HEK293 (cell line): ENCODE measurements around the gene AATK.

Experiments used
- CTCF ChIA-PET: fragments of 350-600 bp; formaldehyde crosslinking; extraction: SDS; loops from one replicate; lab custom pipeline; 2021; ENCODE audit warnings: antibody characterized with exemption; lab: Yijun Ruan, JAX
- POLR2A ChIA-PET: fragments of 300-600 bp; formaldehyde crosslinking; extraction: SDS; loops from one replicate; lab custom pipeline; 2020; ENCODE audit warnings: antibody characterized with exemption, inconsistent platforms; lab: Yijun Ruan, JAX
- H3K27ac ChIP-seq: fragments of 200-500 bp; sonication (Bioruptor generic); 2 replicates; pipeline ENCODE4 v1.5.1; 2014; ENCODE audit warnings: low read depth, low read length, control low read depth, inconsistent platforms; ENCODE audit errors: extremely low read depth
- H3K36me3 ChIP-seq, 2 experiments: fragments of 200-500 bp in 1 of 2; sonication (Bioruptor generic) in 1 of 2; 1 replicate in 1 of 2; 2 replicates in 1 of 2; pipeline ENCODE4 v1.5.1; 2014 to 2017; ENCODE audit warnings: inconsistent platforms in 2 of 2, low read length in 2 of 2; ENCODE audit not compliant: control insufficient read depth in 2 of 2, insufficient read depth in 1 of 2
- H3K4me1 ChIP-seq: fragments of 200-500 bp; sonication (Bioruptor generic); 2 replicates; pipeline ENCODE4 v1.5.1; 2014; ENCODE audit warnings: mild to moderate bottlenecking, low read length, inconsistent platforms; ENCODE audit not compliant: control insufficient read depth, insufficient read depth
- H3K4me3 ChIP-seq: 2 replicates; pipeline ENCODE4 v1.5.1; 2011; ENCODE audit warnings: low read depth, mild to moderate bottlenecking, control low read depth, low read length, moderate library complexity
- H3K9me3 ChIP-seq: fragments of 200-500 bp; sonication (Bioruptor generic); 2 replicates; pipeline ENCODE4 v1.5.1; 2014; ENCODE audit warnings: low read depth, low read length, inconsistent platforms; ENCODE audit not compliant: control insufficient read depth, insufficient read depth
- EGR2 ChIP-seq: fragments of 450-650 bp; formaldehyde crosslinking; IDR thresholded peaks from 2 replicates; pipeline ENCODE4 v1.5.1; 2016; ENCODE audit warnings: low read depth, missing biosample characterization, missing genetic modification characterization
- HOXD13 ChIP-seq: sonication (generic); formaldehyde crosslinking; IDR thresholded peaks from 2 replicates; pipeline ENCODE4 v1.8.0; 2022; ENCODE audit warnings: missing genetic modification reagents, borderline replicate concordance
- KLF9 ChIP-seq: fragments of 450-650 bp; formaldehyde crosslinking; IDR thresholded peaks from 2 replicates; pipeline ENCODE4 v1.5.1; 2016; ENCODE audit warnings: missing biosample characterization, missing genetic modification characterization, low read depth
- RBAK ChIP-seq: fragments of 450-650 bp; formaldehyde crosslinking; IDR thresholded peaks from 2 replicates; pipeline ENCODE4 v1.5.1; 2016; ENCODE audit warnings: missing biosample characterization, missing genetic modification characterization
- ZIC2 ChIP-seq: fragments of 450-650 bp; formaldehyde crosslinking; IDR thresholded peaks from 2 replicates; pipeline ENCODE4 v1.5.1; 2016; ENCODE audit warnings: missing biosample characterization, missing genetic modification characterization
- ZNF2 ChIP-seq: fragments of 450-650 bp; formaldehyde crosslinking; IDR thresholded peaks from 2 replicates; pipeline ENCODE4 v1.5.1; 2016; ENCODE audit warnings: missing biosample characterization, missing genetic modification characterization
- ZNF223 ChIP-seq: fragments of 450-650 bp; formaldehyde crosslinking; IDR thresholded peaks from 2 replicates; pipeline ENCODE4 v1.5.1; 2016; ENCODE audit warnings: missing biosample characterization, missing genetic modification characterization
- ZNF335 ChIP-seq: fragments of 450-650 bp; formaldehyde crosslinking; conservative IDR thresholded peaks from 2 replicates; pipeline ENCODE4 v1.5.1; 2016; ENCODE audit warnings: missing biosample characterization, missing genetic modification characterization
- ZNF426 ChIP-seq: fragments of 450-650 bp; formaldehyde crosslinking; IDR thresholded peaks from 2 replicates; pipeline ENCODE4 v1.5.1; 2017; ENCODE audit warnings: missing biosample characterization, missing genetic modification characterization, mild to moderate bottlenecking, inconsistent platforms, moderate library complexity
- ZNF549 ChIP-seq: fragments of 450-650 bp; IDR thresholded peaks from 2 replicates; pipeline ENCODE4 v1.5.1; 2018; ENCODE audit warnings: missing biosample characterization, missing genetic modification characterization, mild to moderate bottlenecking, inconsistent platforms, moderate library complexity
- ZNF571 ChIP-seq: fragments of 450-650 bp; formaldehyde crosslinking; IDR thresholded peaks from 2 replicates; pipeline ENCODE4 v1.5.0; 2017; ENCODE audit warnings: missing biosample characterization, missing genetic modification characterization
- ZNF596 ChIP-seq: fragments of 450-650 bp; IDR thresholded peaks from 2 replicates; pipeline ENCODE4 v1.5.0; 2018; ENCODE audit warnings: missing biosample characterization, mild to moderate bottlenecking, missing genetic modification characterization, moderate library complexity
- ZNF664 ChIP-seq: fragments of 450-650 bp; formaldehyde crosslinking; IDR thresholded peaks from 2 replicates; pipeline ENCODE4 v1.5.1; 2016; ENCODE audit warnings: missing biosample characterization, missing genetic modification characterization
- ZSCAN30 ChIP-seq: fragments of 450-650 bp; IDR thresholded peaks from 2 replicates; pipeline ENCODE4 v1.5.1; 2018; ENCODE audit warnings: missing biosample characterization, mild to moderate bottlenecking, missing genetic modification characterization, moderate library complexity
- TF ChIP-seq, protein P1 (sequence below): IDR thresholded peaks from 2 replicates; pipeline ENCODE4 v1.6.1; 2011; ENCODE audit warnings: mild to moderate bottlenecking, low read depth, low read length, borderline replicate concordance
- TF ChIP-seq, protein P2 (sequence below): fragments of 450-650 bp; formaldehyde crosslinking; conservative IDR thresholded peaks from 2 replicates; pipeline ENCODE4 v1.5.1; 2016; ENCODE audit warnings: low read depth, missing biosample characterization, missing genetic modification characterization

The AATK gene

DNA sequence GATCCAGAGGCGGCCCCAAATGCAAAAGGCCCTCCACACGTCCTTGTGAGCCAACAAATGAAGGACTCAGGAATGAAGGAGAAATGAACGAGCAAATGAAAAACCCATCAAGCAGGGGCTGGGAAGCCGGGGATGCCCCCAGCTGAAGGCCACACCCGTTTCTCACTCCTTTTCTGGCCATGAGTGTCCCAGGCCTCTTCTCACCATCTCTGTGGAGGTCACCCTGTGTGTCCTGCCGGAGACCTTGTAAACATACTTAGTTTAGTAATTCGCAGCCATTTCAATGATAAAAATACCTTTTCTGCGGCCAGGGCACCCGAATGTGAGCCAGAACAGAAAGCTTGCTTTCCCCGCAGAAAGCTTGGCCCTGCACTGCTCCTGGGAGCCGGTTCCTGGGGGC, 21.1 kb upstream of the AATK start:
- Histone ChIP-seq H3K36me3 (peaks cover 0 to 36% of the 10 kb centered on the region in 2 experiments; a peak in 1 of 3 replicates), H3K4me1 (no peaks in the 10 kb centered on the region), H3K9me3 (no peaks in the 10 kb centered on the region), H3K4me3 (no peak overlapping the region), H3K27ac (no peak overlapping the region)
- TF ChIP-seq ZNF223 (no peak), ZNF664 (tag by site-specific recombination) (no peak), ZSCAN30 (tag by site-specific recombination) (no peak), KLF9 (no peak)
- ChIA-PET POLR2A (interaction anchor here (1.7 kb wide), 1 partner anchor 36 kb away, joined by 5 read pairs; no protein-coding TSS in a partner anchor), CTCF (interaction anchor here (1.2 kb wide), 1 partner anchor 44 kb away, joined by 5 read pairs; no protein-coding TSS in a partner anchor)

DNA sequence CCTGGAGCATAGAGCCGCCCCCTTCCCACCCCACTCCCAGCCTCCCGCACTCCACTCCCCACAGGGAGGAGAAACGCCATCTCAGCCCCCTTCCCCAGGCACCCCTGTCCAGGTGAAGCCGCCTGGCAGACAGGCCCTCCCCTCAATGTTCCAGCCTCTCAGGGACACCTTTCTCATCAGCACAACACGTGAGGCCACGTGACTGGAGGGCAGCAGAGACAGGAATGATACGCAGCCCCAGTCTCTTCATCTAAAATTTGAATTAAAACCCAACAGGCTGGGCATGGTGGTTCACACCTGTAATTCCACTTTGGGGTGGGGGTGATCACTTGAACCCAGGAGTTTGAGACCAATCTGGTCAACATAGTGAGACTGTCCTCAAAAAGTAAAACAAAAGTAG, 20.2 kb upstream of the AATK start:
- Histone ChIP-seq H3K4me3 (no peak overlapping the region), H3K27ac (no peak overlapping the region), H3K36me3 (peaks cover 0 to 27% of the 10 kb centered on the region in 2 experiments; a peak in 1 of 3 replicates)
- ChIA-PET CTCF (no interaction called here), POLR2A (interaction anchor here (1.7 kb wide), 1 partner anchor 37 kb away, joined by 5 read pairs; no protein-coding TSS in a partner anchor)
- TF ChIP-seq ZNF426 = no peak
- TF ChIP-seq ZIC2 = no peak
- TF ChIP-seq ZNF335 (tag by site-specific recombination) = no peak
- no peak for TF ChIP-seq EGR2 (tag by site-specific recombination)
- TF ChIP-seq, all 188 proteins: peak for 0
- Histone ChIP-seq H3K9me3 (no peaks in the 10 kb centered on the region), H3K4me1 (no peaks in the 10 kb centered on the region)

DNA sequence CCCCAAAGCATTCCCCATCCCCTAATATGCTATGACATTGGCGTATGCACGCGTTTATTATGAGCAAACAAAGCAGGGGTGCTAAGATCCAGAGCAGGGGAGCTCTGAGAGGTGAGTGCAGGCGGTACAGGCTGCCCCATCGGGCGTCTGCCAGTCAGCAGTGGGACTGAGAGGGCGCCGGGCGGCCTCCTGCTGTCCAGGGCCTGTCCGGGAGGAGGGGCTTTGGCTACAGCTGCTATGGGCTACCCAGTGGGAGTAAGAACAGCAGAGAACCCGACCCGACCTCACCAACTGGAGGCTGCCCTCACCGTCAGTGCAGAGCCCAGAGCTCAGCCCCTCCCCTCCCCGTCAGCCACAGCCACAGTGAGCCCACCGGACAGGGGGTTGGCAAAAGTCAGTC, 18.5 kb upstream of the AATK start:
- no peak overlapping the region for H3K4me3 ChIP-seq
- no peaks in the 10 kb centered on the region for H3K4me1 ChIP-seq
- peaks cover 0 to 13% of the 10 kb centered on the region in 2 experiments; a peak in 1 of 3 replicates for H3K36me3 ChIP-seq
- ChIA-PET POLR2A (interaction anchor here (0.8 kb wide), 1 partner anchor 42 kb away, joined by 3 read pairs; no protein-coding TSS in a partner anchor), CTCF (interaction anchor here (1.2 kb wide), 1 partner anchor 16 kb away, joined by 3 read pairs; no protein-coding TSS in a partner anchor)
- TF ChIP-seq ZNF571 (tag by site-specific recombination) (no peak), ZNF596 (tag by site-specific recombination) (no peak), HOXD13 (CRISPR knock-in tag) (no peak), ZNF2 (tag by site-specific recombination) (no peak), ZNF549 (tag by site-specific recombination) (no peak), RBAK (tag by site-specific recombination) (no peak)
- TF ChIP-seq, protein P1, sequence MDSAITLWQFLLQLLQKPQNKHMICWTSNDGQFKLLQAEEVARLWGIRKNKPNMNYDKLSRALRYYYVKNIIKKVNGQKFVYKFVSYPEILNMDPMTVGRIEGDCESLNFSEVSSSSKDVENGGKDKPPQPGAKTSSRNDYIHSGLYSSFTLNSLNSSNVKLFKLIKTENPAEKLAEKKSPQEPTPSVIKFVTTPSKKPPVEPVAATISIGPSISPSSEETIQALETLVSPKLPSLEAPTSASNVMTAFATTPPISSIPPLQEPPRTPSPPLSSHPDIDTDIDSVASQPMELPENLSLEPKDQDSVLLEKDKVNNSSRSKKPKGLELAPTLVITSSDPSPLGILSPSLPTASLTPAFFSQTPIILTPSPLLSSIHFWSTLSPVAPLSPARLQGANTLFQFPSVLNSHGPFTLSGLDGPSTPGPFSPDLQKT = no peak
- TF ChIP-seq, protein P2, sequence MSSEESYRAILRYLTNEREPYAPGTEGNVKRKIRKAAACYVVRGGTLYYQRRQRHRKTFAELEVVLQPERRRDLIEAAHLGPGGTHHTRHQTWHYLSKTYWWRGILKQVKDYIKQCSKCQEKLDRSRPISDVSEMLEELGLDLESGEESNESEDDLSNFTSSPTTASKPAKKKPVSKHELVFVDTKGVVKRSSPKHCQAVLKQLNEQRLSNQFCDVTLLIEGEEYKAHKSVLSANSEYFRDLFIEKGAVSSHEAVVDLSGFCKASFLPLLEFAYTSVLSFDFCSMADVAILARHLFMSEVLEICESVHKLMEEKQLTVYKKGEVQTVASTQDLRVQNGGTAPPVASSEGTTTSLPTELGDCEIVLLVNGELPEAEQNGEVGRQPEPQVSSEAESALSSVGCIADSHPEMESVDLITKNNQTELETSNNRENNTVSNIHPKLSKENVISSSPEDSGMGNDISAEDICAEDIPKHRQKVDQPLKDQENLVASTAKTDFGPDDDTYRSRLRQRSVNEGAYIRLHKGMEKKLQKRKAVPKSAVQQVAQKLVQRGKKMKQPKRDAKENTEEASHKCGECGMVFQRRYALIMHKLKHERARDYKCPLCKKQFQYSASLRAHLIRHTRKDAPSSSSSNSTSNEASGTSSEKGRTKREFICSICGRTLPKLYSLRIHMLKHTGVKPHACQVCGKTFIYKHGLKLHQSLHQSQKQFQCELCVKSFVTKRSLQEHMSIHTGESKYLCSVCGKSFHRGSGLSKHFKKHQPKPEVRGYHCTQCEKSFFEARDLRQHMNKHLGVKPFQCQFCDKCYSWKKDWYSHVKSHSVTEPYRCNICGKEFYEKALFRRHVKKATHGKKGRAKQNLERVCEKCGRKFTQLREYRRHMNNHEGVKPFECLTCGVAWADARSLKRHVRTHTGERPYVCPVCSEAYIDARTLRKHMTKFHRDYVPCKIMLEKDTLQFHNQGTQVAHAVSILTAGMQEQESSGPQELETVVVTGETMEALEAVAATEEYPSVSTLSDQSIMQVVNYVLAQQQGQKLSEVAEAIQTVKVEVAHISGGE (tag by site-specific recombination) = no peak
- no peak overlapping the region for H3K27ac ChIP-seq
- no peaks in the 10 kb centered on the region for H3K9me3 ChIP-seq
